ENCODE measurements around the gene SHC4.
"Not testable (repeated sequence)": the region's sequence is repeated elsewhere in the genome, so short reads cannot be mapped to it uniquely, and the experiment has no call there.

DNA sequence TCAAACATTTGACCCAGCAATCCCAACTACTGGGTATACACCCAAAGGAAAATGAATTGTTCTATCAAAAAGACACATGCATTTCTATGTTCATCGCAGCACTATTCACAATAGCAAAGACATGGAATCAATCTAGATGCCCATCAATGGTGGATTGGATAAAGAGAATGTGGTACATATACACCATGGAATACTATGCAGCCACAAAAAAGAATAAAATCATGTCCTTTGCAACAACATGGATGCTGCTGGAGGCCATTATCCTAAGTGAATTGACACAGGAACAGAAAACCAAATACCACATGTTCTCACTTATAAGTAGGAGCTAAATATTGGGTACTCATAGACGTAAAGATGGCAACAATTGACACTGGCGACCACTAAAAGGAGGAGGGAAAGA lies 109.3 kb downstream of the SHC4 start:
- TF ChIP-seq, protein P1, sequence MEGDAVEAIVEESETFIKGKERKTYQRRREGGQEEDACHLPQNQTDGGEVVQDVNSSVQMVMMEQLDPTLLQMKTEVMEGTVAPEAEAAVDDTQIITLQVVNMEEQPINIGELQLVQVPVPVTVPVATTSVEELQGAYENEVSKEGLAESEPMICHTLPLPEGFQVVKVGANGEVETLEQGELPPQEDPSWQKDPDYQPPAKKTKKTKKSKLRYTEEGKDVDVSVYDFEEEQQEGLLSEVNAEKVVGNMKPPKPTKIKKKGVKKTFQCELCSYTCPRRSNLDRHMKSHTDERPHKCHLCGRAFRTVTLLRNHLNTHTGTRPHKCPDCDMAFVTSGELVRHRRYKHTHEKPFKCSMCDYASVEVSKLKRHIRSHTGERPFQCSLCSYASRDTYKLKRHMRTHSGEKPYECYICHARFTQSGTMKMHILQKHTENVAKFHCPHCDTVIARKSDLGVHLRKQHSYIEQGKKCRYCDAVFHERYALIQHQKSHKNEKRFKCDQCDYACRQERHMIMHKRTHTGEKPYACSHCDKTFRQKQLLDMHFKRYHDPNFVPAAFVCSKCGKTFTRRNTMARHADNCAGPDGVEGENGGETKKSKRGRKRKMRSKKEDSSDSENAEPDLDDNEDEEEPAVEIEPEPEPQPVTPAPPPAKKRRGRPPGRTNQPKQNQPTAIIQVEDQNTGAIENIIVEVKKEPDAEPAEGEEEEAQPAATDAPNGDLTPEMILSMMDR (IDR thresholded peaks at IDR 0.05): not testable (repeated sequence)
- not testable (repeated sequence) for TF ChIP-seq POLR2A, POLR2AphosphoS5 (IDR thresholded peaks at IDR 0.05)
